ENCODE results near the gene GPR27. TPM values are rescaled to one million over a fixed set of nuclear protein-coding genes. Genes with fewer than 3 reads are reported as not detected.

GPR27 gene
- total RNA-seq, 2 experiments from 2014 or later, result 0.40 to 0.47 TPM

DNA sequence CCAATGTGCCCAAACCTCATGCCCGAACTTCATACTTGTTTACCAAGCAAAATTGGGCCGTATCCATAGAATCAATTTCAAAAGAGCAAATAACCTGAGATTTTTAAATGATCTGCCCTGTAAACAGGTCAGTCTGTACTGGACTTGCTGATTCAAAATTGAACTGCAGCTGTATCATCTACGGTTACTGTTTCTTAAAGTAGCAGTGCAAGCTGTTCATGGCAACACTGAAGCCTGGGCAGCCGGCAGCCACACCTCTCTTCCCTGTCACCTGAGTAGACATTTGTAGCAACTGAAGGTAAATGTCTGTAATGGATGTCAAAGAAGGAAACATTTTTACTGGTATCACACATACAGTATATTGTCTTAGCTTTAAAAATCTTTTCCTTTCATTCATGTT lies 39.1 kb upstream of the GPR27 start:
- DNase-seq (no peak), ATAC-seq (no peak)
- H3K27ac Mint-ChIP-seq, result no peak overlapping the region
- H3K9me3 Mint-ChIP-seq, result no peaks in the 10 kb centered on the region
- no peak overlapping the region for H3K4me3 Mint-ChIP-seq
- no peaks in the 10 kb centered on the region for H3K27me3 Mint-ChIP-seq
- peaks cover 8% of the 10 kb centered on the region for H3K36me3 Mint-ChIP-seq (ENCODE audit: low read depth)
- ChIA-PET CTCF (interaction anchor here (1.1 to 4.5 kb wide), 2 partner anchors 10 to 15 kb away, joined by 6 to 52 read pairs; no protein-coding TSS in a partner anchor), POLR2A (interaction anchor here (0.7 kb wide), 1 partner anchor 132 kb away, joined by 3 read pairs; no protein-coding TSS in a partner anchor)
- intact Hi-C loops (cut with micrococcal nuclease), result loop anchor here (5.0 kb wide), 1 partner anchor 143 kb away; no protein-coding TSS in a partner anchor
- TF ChIP-seq, protein P1, sequence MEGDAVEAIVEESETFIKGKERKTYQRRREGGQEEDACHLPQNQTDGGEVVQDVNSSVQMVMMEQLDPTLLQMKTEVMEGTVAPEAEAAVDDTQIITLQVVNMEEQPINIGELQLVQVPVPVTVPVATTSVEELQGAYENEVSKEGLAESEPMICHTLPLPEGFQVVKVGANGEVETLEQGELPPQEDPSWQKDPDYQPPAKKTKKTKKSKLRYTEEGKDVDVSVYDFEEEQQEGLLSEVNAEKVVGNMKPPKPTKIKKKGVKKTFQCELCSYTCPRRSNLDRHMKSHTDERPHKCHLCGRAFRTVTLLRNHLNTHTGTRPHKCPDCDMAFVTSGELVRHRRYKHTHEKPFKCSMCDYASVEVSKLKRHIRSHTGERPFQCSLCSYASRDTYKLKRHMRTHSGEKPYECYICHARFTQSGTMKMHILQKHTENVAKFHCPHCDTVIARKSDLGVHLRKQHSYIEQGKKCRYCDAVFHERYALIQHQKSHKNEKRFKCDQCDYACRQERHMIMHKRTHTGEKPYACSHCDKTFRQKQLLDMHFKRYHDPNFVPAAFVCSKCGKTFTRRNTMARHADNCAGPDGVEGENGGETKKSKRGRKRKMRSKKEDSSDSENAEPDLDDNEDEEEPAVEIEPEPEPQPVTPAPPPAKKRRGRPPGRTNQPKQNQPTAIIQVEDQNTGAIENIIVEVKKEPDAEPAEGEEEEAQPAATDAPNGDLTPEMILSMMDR (IDR thresholded peaks at IDR 0.05), result no peak
- H3K4me1 Mint-ChIP-seq (ENCODE audit: low read depth), result peaks cover 76% of the 10 kb centered on the region

DNA sequence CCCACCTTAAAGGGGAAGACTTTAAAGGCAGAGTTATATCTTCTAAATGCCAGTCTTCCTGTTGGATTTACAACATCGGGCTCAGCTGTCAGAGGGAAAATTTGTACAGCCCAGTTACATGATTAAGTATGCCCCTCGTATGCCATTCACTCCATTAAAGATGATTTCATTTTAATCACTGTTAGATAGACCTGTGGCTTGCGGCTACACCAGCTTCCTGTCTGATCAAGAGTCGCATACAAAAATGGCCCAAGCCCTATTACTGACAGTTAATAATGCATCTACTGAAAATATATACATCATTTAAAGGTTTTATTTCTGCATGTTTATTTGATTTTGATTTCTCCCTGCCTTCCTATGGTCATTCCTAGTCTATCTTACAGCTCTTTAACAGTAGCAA lies 35.6 kb upstream of the GPR27 start:
- Mint-ChIP-seq H3K4me3 (no peak overlapping the region), H3K36me3 (ENCODE audit: low read depth) (peaks cover 12% of the 10 kb centered on the region), H3K27me3 (no peaks in the 10 kb centered on the region), H3K4me1 (ENCODE audit: low read depth) (peaks cover 83% of the 10 kb centered on the region), H3K27ac (peak overlapping the region; percentile 58), H3K9me3 (no peaks in the 10 kb centered on the region)
- peak; percentile 25 for ATAC-seq
- TF ChIP-seq, protein P1 (IDR thresholded peaks at IDR 0.05), result no peak
- DNase-seq, result peak; percentile 74
- ChIA-PET CTCF (interaction anchor here (1.0 to 6.6 kb wide), 3 partner anchors 8 to 157 kb away, joined by 4 to 51 read pairs (median 8); no protein-coding TSS in a partner anchor), POLR2A (interaction anchor here (1.3 kb wide), 1 partner anchor 10 kb away, joined by 3 read pairs; no protein-coding TSS in a partner anchor)
- intact Hi-C loops (cut with micrococcal nuclease), result no loop called here

DNA sequence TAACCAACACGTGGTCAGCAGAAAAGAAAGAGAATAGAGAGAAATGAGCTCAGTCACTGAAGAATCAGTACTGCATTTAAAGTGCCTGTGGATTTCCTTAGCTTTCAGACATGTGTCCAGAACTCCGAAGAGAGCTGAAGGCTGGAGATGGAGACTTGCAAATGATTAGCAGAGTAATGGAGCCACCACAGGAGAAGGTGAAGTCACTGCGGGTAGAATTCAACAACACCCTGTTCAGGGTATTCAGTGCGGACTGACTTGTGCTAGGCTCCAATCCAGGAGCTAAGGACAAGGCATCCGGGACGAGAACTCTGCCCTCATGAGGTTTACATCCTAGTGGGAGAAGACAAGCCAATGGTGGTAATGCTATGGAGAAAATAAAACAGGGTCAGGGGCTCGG lies 32.7 kb upstream of the GPR27 start:
- Mint-ChIP-seq H3K27me3 (no peaks in the 10 kb centered on the region), H3K27ac (peak overlapping the region; percentile 97), H3K9me3 (no peaks in the 10 kb centered on the region), H3K4me1 (ENCODE audit: low read depth) (peaks cover 69% of the 10 kb centered on the region), H3K4me3 (peak overlapping the region; percentile 86), H3K36me3 (ENCODE audit: low read depth) (peaks cover 12% of the 10 kb centered on the region)
- CTCF ChIA-PET, result interaction anchor here (1.1 to 6.6 kb wide), 2 partner anchors 9 to 11 kb away, joined by 5 to 51 read pairs; no protein-coding TSS in a partner anchor
- DNase-seq (no peak), ATAC-seq (no peak)
- TF ChIP-seq, protein P1 (IDR thresholded peaks at IDR 0.05), result no peak
- intact Hi-C loops (cut with micrococcal nuclease), result loop anchor here (10.0 kb wide), 1 partner anchor 1104 kb away; no protein-coding TSS in a partner anchor
- POLR2A ChIA-PET, result interaction anchor here (1.0 to 1.3 kb wide), 3 partner anchors 9 to 194 kb away, joined by 3 to 8 read pairs (median 3); no protein-coding TSS in a partner anchor

DNA sequence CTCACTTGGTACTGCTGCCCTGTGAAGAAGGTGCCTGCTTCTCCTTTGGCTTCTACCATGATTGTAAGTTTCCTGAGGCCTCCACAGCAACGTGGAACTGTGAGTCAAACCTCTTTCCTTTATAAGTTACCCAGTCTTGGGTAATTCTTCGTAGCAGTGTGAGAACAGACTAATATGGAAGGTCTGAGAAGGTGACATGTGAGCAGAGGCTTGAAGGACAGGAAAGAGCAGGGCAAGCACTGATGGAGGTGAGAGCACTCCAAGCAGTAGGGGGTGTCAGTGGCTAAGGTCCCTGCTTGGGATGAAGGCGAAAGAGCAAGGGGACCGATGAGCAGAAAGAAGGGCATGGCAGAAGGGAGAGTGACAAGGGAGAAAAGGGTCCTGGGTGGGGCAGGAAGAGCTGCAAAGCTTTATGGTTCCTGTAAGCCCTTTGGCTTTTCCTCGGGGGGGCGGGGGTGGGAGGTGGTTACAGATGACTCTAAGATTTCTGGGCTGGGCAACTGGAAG lies 32.0 kb upstream of the GPR27 start:
- H3K4me1 Mint-ChIP-seq (ENCODE audit: low read depth), result peaks cover 73% of the 10 kb centered on the region
- ATAC-seq, result peak; percentile 32
- DNase-seq, result peak; percentile 47
- intact Hi-C loops (cut with micrococcal nuclease), result loop anchor here (10.0 kb wide), 1 partner anchor 1103 kb away; no protein-coding TSS in a partner anchor
- CTCF ChIA-PET, result interaction anchor here (6.6 kb wide), 1 partner anchor 8 kb away, joined by 51 read pairs; no protein-coding TSS in a partner anchor
- TF ChIP-seq, protein P1 (IDR thresholded peaks at IDR 0.05), result no peak
- H3K9me3 Mint-ChIP-seq, result no peaks in the 10 kb centered on the region
- H3K27ac Mint-ChIP-seq, result peak overlapping the region; percentile 97
- H3K4me3 Mint-ChIP-seq, result peak overlapping the region; percentile 86
- POLR2A ChIA-PET, result interaction anchor here (1.0 kb wide), 1 partner anchor 19 kb away, joined by 3 read pairs; no protein-coding TSS in a partner anchor
- no peaks in the 10 kb centered on the region for H3K27me3 Mint-ChIP-seq
- H3K36me3 Mint-ChIP-seq (ENCODE audit: low read depth), result peaks cover 12% of the 10 kb centered on the region

DNA sequence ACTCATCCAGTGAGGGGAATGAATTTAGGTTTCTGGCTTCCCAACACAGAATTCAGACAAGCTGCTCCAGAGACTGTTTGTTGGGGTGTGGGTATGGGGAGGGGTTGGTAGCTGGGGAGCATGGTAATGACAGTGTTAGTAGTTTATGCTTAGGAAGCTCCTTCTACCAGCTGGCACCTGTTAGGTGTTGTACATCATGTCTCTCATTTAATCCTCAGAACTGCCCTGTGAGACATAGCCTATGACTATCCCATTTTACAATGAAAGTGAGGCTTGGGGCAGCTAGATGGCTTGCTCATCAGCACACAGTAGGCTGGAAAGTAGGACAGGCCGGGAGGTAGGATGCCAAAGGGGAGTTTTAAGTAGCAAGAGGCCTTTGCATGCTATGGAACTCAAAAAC lies 31.0 kb upstream of the GPR27 start:
- intact Hi-C loops (cut with micrococcal nuclease), result loop anchor here (10.0 kb wide), 1 partner anchor 1102 kb away; no protein-coding TSS in a partner anchor
- TF ChIP-seq, protein P1 (IDR thresholded peaks at IDR 0.05), result no peak
- H3K27ac Mint-ChIP-seq, result peak overlapping the region; percentile 97
- no peaks in the 10 kb centered on the region for H3K9me3 Mint-ChIP-seq
- no peaks in the 10 kb centered on the region for H3K27me3 Mint-ChIP-seq
- H3K4me1 Mint-ChIP-seq (ENCODE audit: low read depth), result peaks cover 68% of the 10 kb centered on the region
- peaks cover 12% of the 10 kb centered on the region for H3K36me3 Mint-ChIP-seq (ENCODE audit: low read depth)
- POLR2A ChIA-PET, result no interaction called here
- no peak for DNase-seq
- H3K4me3 Mint-ChIP-seq, result peak overlapping the region; percentile 86
- no peak for ATAC-seq
- CTCF ChIA-PET, result interaction anchor here (3.2 kb wide), 1 partner anchor 11 kb away, joined by 16 read pairs; no protein-coding TSS in a partner anchor
